Measurements from ENCODE around the gene PLCH2. TPM values are rescaled to one million over a fixed set of nuclear protein-coding genes. Genes with fewer than 3 reads are reported as not detected.
A peak's percentile ranks its signal among the peaks of the same experiment; 100 is the strongest.

The PLCH2 gene
- total and polyA plus RNA-seq, 2 of the 13 experiments (the other 11 are each of a cell fraction or from before 2014, with no cell fraction given): 0.15 to 0.67 TPM

GRCh38 chr1:2501820-2502119 is 25.7 kb downstream of the PLCH2 start (continued):
- TF ChIP-seq MLXIP (CRISPR knock-in tag; IDR thresholded peaks at IDR 0.05; ENCODE audit: borderline replicate concordance): no peak
- TF ChIP-seq DNMT1 (CRISPR knock-in tag; IDR thresholded peaks at IDR 0.05): no peak
- no peak for TF ChIP-seq NR2F6 (IDR thresholded peaks at IDR 0.05)
- TF ChIP-seq NR2F6 (CRISPR knock-in tag; IDR thresholded peaks at IDR 0.05): peak; percentile 43; the same call in 1 of the 2 replicates
- TF ChIP-seq PATZ1 (CRISPR knock-in tag; IDR thresholded peaks at IDR 0.05): no peak; the same call in 1 of the 2 replicates

GRCh38 chr1:2502210-2502609 is 26.1 kb downstream of the PLCH2 start:
- WGBS (ENCODE audit: low lambda C conversion rate): 72% methylated on average over 10 of the region's 34 CpGs
- TF ChIP-seq PREB (CRISPR knock-in tag; IDR thresholded peaks at IDR 0.05) (no peak), NAIF1 (CRISPR knock-in tag; IDR thresholded peaks at IDR 0.05; ENCODE audit: borderline replicate concordance) (no peak), ZNF432 (CRISPR knock-in tag; IDR thresholded peaks at IDR 0.05; ENCODE audit: borderline replicate concordance) (no peak), CERS6 (CRISPR knock-in tag; IDR thresholded peaks at IDR 0.05) (no peak), MTA1 (CRISPR knock-in tag; IDR thresholded peaks at IDR 0.05; ENCODE audit: borderline replicate concordance) (no peak), ZNF547 (CRISPR knock-in tag; IDR thresholded peaks at IDR 0.05) (no peak), GPBP1L1 (CRISPR knock-in tag; IDR thresholded peaks at IDR 0.05) (no peak), TARDBP (CRISPR knock-in tag; IDR thresholded peaks at IDR 0.05) (no peak), AKAP8 (CRISPR knock-in tag; IDR thresholded peaks at IDR 0.05) (no peak), ZNF17 (CRISPR knock-in tag; IDR thresholded peaks at IDR 0.05) (no peak), JUNB (CRISPR knock-in tag; IDR thresholded peaks at IDR 0.05; ENCODE audit: borderline replicate concordance) (no peak), FLYWCH1 (CRISPR knock-in tag; IDR thresholded peaks at IDR 0.05) (no peak)

More at GRCh38 chr1:2502210-2502609, 26.1 kb downstream of the PLCH2 start:
- no TSS peak for BruUV-seq (replicated peaks)
- H3K4me1 ChIP-seq (ENCODE audit: insufficient read depth, low read length): peaks cover 14% of the 10 kb centered on the region
- no peak overlapping the region for H3K4me3 ChIP-seq (replicated peaks in 1 of 3; ENCODE audit: insufficient read depth in 1 of 3, low read depth in 2 of 3, low read length in 3 of 3)
- ATAC-seq: no peak
- no peak overlapping the region; the same call in 1 of the 2 replicates for H3K4me2 ChIP-seq (ENCODE audit: low read depth, low read length)
- no peaks in the 10 kb centered on the region for H3K9me3 ChIP-seq (ENCODE audit: low read length)
- ChIA-PET CTCF (ENCODE audit: low intra/inter-chr PET ratio, low total read pairs) (no interaction called here), POLR2A (no interaction called here)
- H3K27me3 ChIP-seq (ENCODE audit: control insufficient read depth in 1 of 2, insufficient read depth in 2 of 2, low read length in 2 of 2): peaks cover 17 to 51% of the 10 kb centered on the region in 2 experiments
- no peaks in the 10 kb centered on the region for H4K20me1 ChIP-seq (ENCODE audit: insufficient read depth, low read length)
- H2AFZ ChIP-seq (ENCODE audit: low read length): no peak overlapping the region
- in situ Hi-C loops (cut with HindIII; ENCODE audit: extremely low pct_ligation_motif_present, low pct_unique_long_range_greater_than_20kb) (loop anchor here (25.0 kb wide), 1 partner anchor 315 kb away; the partner anchor contains the start of gene FAAP20), intact Hi-C loops (cut with micrococcal nuclease; ENCODE audit: unreplicated experiment) (no loop called here)
- no peak overlapping the region for H3K27ac ChIP-seq (ENCODE audit: extremely low read length, insufficient read depth, low read length)
- DNase-seq (ENCODE audit: low spot score): no peak
- no peaks in the 10 kb centered on the region for H3K79me2 ChIP-seq (ENCODE audit: insufficient read depth, low read length)
- no peaks in the 10 kb centered on the region; a peak in 1 of 5 replicates for H3K36me3 ChIP-seq (replicated peaks in 1 of 2; ENCODE audit: control insufficient read depth in 1 of 2, insufficient read depth in 2 of 2, low read length in 2 of 2)
- no peak overlapping the region for H3K9ac ChIP-seq (ENCODE audit: insufficient read depth, low read depth, low read length)
- FAIRE-seq: no peak

Measured in HepG2 (cell line).